ENCODE data around the gene PAMR1. TPM values are rescaled to one million over a fixed set of nuclear protein-coding genes. Genes with fewer than 3 reads are reported as not detected.

Gene PAMR1
- total RNA-seq, 1 experiment from 2014 or later, result not detected

- DNase-seq (ENCODE audit: low read depth), result no peak
Observed at GRCh38 chr11:35500744-35501143, 24.7 kb downstream of the PAMR1 start.

- no peak for DNase-seq (ENCODE audit: low read depth)
Observed at GRCh38 chr11:35496416-35496815, 29.0 kb downstream of the PAMR1 start.

- DNase-seq (ENCODE audit: low read depth), result no peak
Observed at GRCh38 chr11:35494957-35495490, 30.4 kb downstream of the PAMR1 start.

GRCh38 chr11:35491231-35491871, 34.1 kb downstream of the PAMR1 start:
- DNase-seq (ENCODE audit: low read depth), result peak; percentile 91

GRCh38 chr11:35488117-35488516, 37.3 kb downstream of the PAMR1 start:
- DNase-seq (ENCODE audit: low read depth), result no peak

- peak; percentile 43 for DNase-seq (ENCODE audit: low read depth)
Observed at GRCh38 chr11:35487532-35488078, 37.8 kb downstream of the PAMR1 start.

- no peak for DNase-seq (ENCODE audit: low read depth)
Observed at GRCh38 chr11:35486934-35487333, 38.5 kb downstream of the PAMR1 start.

- DNase-seq (ENCODE audit: low read depth), result no peak
Observed at GRCh38 chr11:35486446-35486845, 39.0 kb downstream of the PAMR1 start.

- peak; percentile 88 for DNase-seq (ENCODE audit: low read depth)
Observed at GRCh38 chr11:35485656-35486322, 39.6 kb downstream of the PAMR1 start.

GRCh38 chr11:35484435-35484834, 41.0 kb downstream of the PAMR1 start:
- peak; percentile 91 for DNase-seq (ENCODE audit: low read depth)

GRCh38 chr11:35483131-35483820, 42.1 kb downstream of the PAMR1 start:
- DNase-seq (ENCODE audit: low read depth), result peak; percentile 57

- no peak for DNase-seq (ENCODE audit: low read depth)
Observed at GRCh38 chr11:35479731-35480130, 45.7 kb downstream of the PAMR1 start.

- no peak for DNase-seq (ENCODE audit: low read depth)
Observed at GRCh38 chr11:35478471-35479091, 46.8 kb downstream of the PAMR1 start.

GRCh38 chr11:35477901-35478300, 47.5 kb downstream of the PAMR1 start:
- DNase-seq (ENCODE audit: low read depth), result no peak

GRCh38 chr11:35474688-35475087, 50.7 kb downstream of the PAMR1 start:
- no peak for DNase-seq (ENCODE audit: low read depth)

GRCh38 chr11:35473795-35474374, 51.5 kb downstream of the PAMR1 start:
- no peak for DNase-seq (ENCODE audit: low read depth)

GRCh38 chr11:35470616-35471015, 54.8 kb downstream of the PAMR1 start:
- no peak for DNase-seq (ENCODE audit: low read depth)

GRCh38 chr11:35466058-35466457, 59.4 kb downstream of the PAMR1 start:
- no peak for DNase-seq (ENCODE audit: low read depth)

GRCh38 chr11:35464308-35464707, 61.1 kb downstream of the PAMR1 start:
- DNase-seq (ENCODE audit: low read depth), result peak; percentile 56

GRCh38 chr11:35463331-35463751, 62.1 kb downstream of the PAMR1 start:
- DNase-seq (ENCODE audit: low read depth), result no peak

- no peak for DNase-seq (ENCODE audit: low read depth)
Observed at GRCh38 chr11:35461917-35462538, 63.4 kb downstream of the PAMR1 start.

All from M059J (cell line).